H1 (cell line): ENCODE results near the gene NBAS. TPM values are rescaled to one million over a fixed set of nuclear protein-coding genes. Genes with fewer than 3 reads are reported as not detected.

Source experiments
- CTCF ChIA-PET: fragments of 300-600 bp; sonication (Branson Sonifier 250); formaldehyde crosslinking; loops from one replicate; lab custom pipeline; 2021; ENCODE audit not compliant: partially characterized antibody; lab: Charles Lee
- POLR2A ChIA-PET: fragments of 300-600 bp; sonication (Branson Sonifier 250); formaldehyde crosslinking; loops from one replicate; lab custom pipeline; 2021; ENCODE audit warnings: inconsistent platforms; ENCODE audit not compliant: partially characterized antibody; lab: Charles Lee
- DNase-seq, 2 experiments: peaks; one replicate each; pipeline versions ENCODE4 v3.0.0 to v3.0.0-alpha.2; 2010 to 2022; ENCODE audit warnings: low spot score in 2 of 2, low read depth in 1 of 2, mixed read lengths in 1 of 2
- FAIRE-seq: peaks from 2 replicates; lab custom pipeline; 2011; peaks lifted over from hg19 to GRCh38; lab: Jason Lieb, UNC
- H2AFZ ChIP-seq: 2 replicates; pipeline ENCODE4 v1.8.1; 2012; ENCODE audit warnings: low read length, inconsistent platforms
- H2AK5ac ChIP-seq: 2 replicates; pipeline ENCODE4 v1.6.1; 2013; ENCODE audit warnings: low read depth, low read length
- H2BK120ac ChIP-seq: replicated peaks from 2 replicates; pipeline ENCODE3; 2013; ENCODE audit warnings: low read depth, low read length, inconsistent platforms
- H2BK12ac ChIP-seq: 2 replicates; pipeline ENCODE4 v1.6.1; 2013; ENCODE audit warnings: low read depth, low read length
- H2BK15ac ChIP-seq: 2 replicates; pipeline ENCODE4 v1.6.1; 2013; ENCODE audit warnings: low read length
- H2BK20ac ChIP-seq: 2 replicates; pipeline ENCODE4 v1.6.1; 2013; ENCODE audit warnings: low read length
- H2BK5ac ChIP-seq: 2 replicates; pipeline ENCODE4 v1.6.1; 2013; ENCODE audit warnings: low read depth, low read length
- H3K14ac ChIP-seq: 2 replicates; pipeline ENCODE4 v1.6.1; 2013; ENCODE audit warnings: inconsistent platforms; ENCODE audit not compliant: insufficient read length
- H3K18ac ChIP-seq: 2 replicates; pipeline ENCODE4 v1.6.1; 2013; ENCODE audit warnings: low read length; ENCODE audit errors: extremely low read depth
- H3K23ac ChIP-seq: 2 replicates; pipeline ENCODE4 v1.6.1; 2013; ENCODE audit warnings: inconsistent platforms; ENCODE audit not compliant: insufficient read length
- H3K23me2 ChIP-seq: 2 replicates; pipeline ENCODE4 v1.6.1; 2013; ENCODE audit warnings: low read depth, low read length
- H3K27ac ChIP-seq: 2 replicates; pipeline ENCODE4 v1.6.1; 2011; ENCODE audit warnings: low read depth, low read length, inconsistent platforms
- H3K27me3 ChIP-seq, 4 experiments: replicated peaks in 1 of 4; 1 replicate in 1 of 4; 2 replicates in 3 of 4; pipeline versions ENCODE4 v1.6.1 to v1.8.1; 2011 to 2013; ENCODE audit warnings: low read length in 3 of 4, mild to moderate bottlenecking in 3 of 4, inconsistent platforms in 2 of 4, mixed read lengths in 2 of 4, moderate library complexity in 1 of 4; ENCODE audit not compliant: control insufficient read depth in 3 of 4, insufficient read depth in 3 of 4; ENCODE audit errors: extremely low read depth in 1 of 4
- H3K36me3 ChIP-seq, 4 experiments: 2 replicates each; pipeline versions ENCODE4 v1.6.1 to v1.8.1; 2011 to 2013; ENCODE audit warnings: mild to moderate bottlenecking in 4 of 4, low read length in 3 of 4, moderate library complexity in 2 of 4, control low read depth in 1 of 4, inconsistent platforms in 1 of 4; ENCODE audit not compliant: insufficient read depth in 4 of 4, control insufficient read depth in 2 of 4
- H3K4ac ChIP-seq: replicated peaks from 2 replicates; pipeline ENCODE3; 2013; ENCODE audit warnings: low read length, low read depth, mixed read lengths, inconsistent platforms; ENCODE audit not compliant: insufficient read length
- H3K4me1 ChIP-seq, 4 experiments: replicated peaks in 1 of 4; 1 replicate in 1 of 4; 2 replicates in 3 of 4; pipeline versions ENCODE4 v1.6.1 to v1.8.1; 2011 to 2013; ENCODE audit warnings: low read length in 3 of 4, inconsistent platforms in 2 of 4, mixed read lengths in 1 of 4; ENCODE audit not compliant: insufficient read depth in 4 of 4, control insufficient read depth in 3 of 4
- H3K4me2 ChIP-seq, 2 experiments: 2 replicates each; pipeline versions ENCODE4 v1.6.1 to v1.8.1; 2011 to 2013; ENCODE audit warnings: low read depth in 2 of 2, low read length in 2 of 2, control low read depth in 1 of 2, inconsistent platforms in 1 of 2, mild to moderate bottlenecking in 1 of 2; ENCODE audit not compliant: insufficient read depth in 1 of 2
- H3K4me3 ChIP-seq, 4 experiments: fragments of 200-600, 300-600 bp in 1 of 4; sonication (generic), shearing (Covaris generic), sonication (Bioruptor Twin) in 1 of 4; 2 replicates each; pipeline versions ENCODE4 v1.5.1 to v1.8.1; 2011 to 2016; ENCODE audit warnings: low read length in 4 of 4, low read depth in 3 of 4, control low read depth in 2 of 4, inconsistent platforms in 2 of 4, mild to moderate bottlenecking in 2 of 4, mixed read lengths in 1 of 4, moderate library complexity in 1 of 4; ENCODE audit not compliant: insufficient read depth in 2 of 4; ENCODE audit errors: extremely low read depth in 1 of 4
- H3K56ac ChIP-seq: replicated peaks from 2 replicates; pipeline ENCODE3; 2013; ENCODE audit warnings: low read depth, mild to moderate bottlenecking, mixed read lengths, low read length, inconsistent platforms; ENCODE audit not compliant: insufficient read length
- H3K79me1 ChIP-seq: 2 replicates; pipeline ENCODE4 v1.6.1; 2013; ENCODE audit warnings: low read depth, low read length, control low read depth
- H3K79me2 ChIP-seq, 2 experiments: 2 replicates each; pipeline versions ENCODE4 v1.6.1 to v1.8.1; 2012 to 2013; ENCODE audit warnings: low read length in 2 of 2, mild to moderate bottlenecking in 2 of 2, inconsistent platforms in 1 of 2; ENCODE audit not compliant: insufficient read depth in 2 of 2, control insufficient read depth in 1 of 2
- H3K9ac ChIP-seq, 4 experiments: replicated peaks in 1 of 4; 1 replicate in 1 of 4; 2 replicates in 3 of 4; pipeline versions ENCODE4 v1.6.1 to v1.8.1; 2011 to 2013; ENCODE audit warnings: low read depth in 3 of 4, low read length in 3 of 4, control low read depth in 2 of 4, mild to moderate bottlenecking in 2 of 4, moderate library complexity in 2 of 4, inconsistent platforms in 1 of 4; ENCODE audit errors: extremely low read depth in 1 of 4
- H3K9me3 ChIP-seq, 2 experiments: 2 replicates each; pipeline versions ENCODE4 v1.6.1 to v1.8.1; 2012 to 2013; ENCODE audit warnings: mild to moderate bottlenecking in 2 of 2, moderate library complexity in 2 of 2, control low read depth in 1 of 2, inconsistent platforms in 1 of 2, low read depth in 1 of 2, low read length in 1 of 2, mixed read lengths in 1 of 2; ENCODE audit not compliant: insufficient read depth in 2 of 2
- H4K20me1 ChIP-seq, 2 experiments: replicated peaks in 1 of 2; 2 replicates each; pipeline versions ENCODE3 to v1.8.1; 2011 to 2013; ENCODE audit warnings: inconsistent platforms in 2 of 2, low read length in 2 of 2, mild to moderate bottlenecking in 1 of 2; ENCODE audit not compliant: insufficient read depth in 2 of 2, control insufficient read depth in 1 of 2
- H4K5ac ChIP-seq: 2 replicates; pipeline ENCODE4 v1.6.1; 2013; ENCODE audit warnings: low read length, low read depth, mixed read lengths, inconsistent platforms; ENCODE audit not compliant: insufficient read length
- H4K8ac ChIP-seq: 2 replicates; pipeline ENCODE4 v1.8.0; 2013; ENCODE audit warnings: mild to moderate bottlenecking, moderate library complexity, low read length, inconsistent platforms; ENCODE audit not compliant: insufficient read depth; ENCODE audit errors: extremely low read depth
- H4K91ac ChIP-seq: replicated peaks from 2 replicates; pipeline ENCODE3; 2013; ENCODE audit warnings: low read length, mixed read lengths, inconsistent platforms; ENCODE audit not compliant: insufficient read length
- BRCA1 ChIP-seq: IDR thresholded peaks from 2 replicates; pipeline ENCODE4 v1.6.1; 2012; ENCODE audit warnings: low read depth, low read length, improper control_type of control experiment
- GABPA ChIP-seq: IDR thresholded peaks from 2 replicates; pipeline ENCODE4 v1.6.1; 2011; ENCODE audit warnings: mild to moderate bottlenecking, low read length, moderate library complexity, borderline replicate concordance; ENCODE audit not compliant: insufficient read depth
- GTF2F1 ChIP-seq: IDR thresholded peaks from 2 replicates; pipeline ENCODE4 v1.6.1; 2012; ENCODE audit warnings: low read depth, low read length, improper control_type of control experiment, borderline replicate concordance
- JUN ChIP-seq: IDR thresholded peaks from 2 replicates; pipeline ENCODE4 v1.6.1; 2011; ENCODE audit warnings: low read depth, mild to moderate bottlenecking, improper control_type of control experiment, low read length
- KDM5A ChIP-seq: fragments of 200-600 bp; IDR thresholded peaks from 2 replicates; pipeline ENCODE4 v1.7.1; 2012; ENCODE audit warnings: mild to moderate bottlenecking, low read length, inconsistent platforms, mixed read lengths
- PHF8 ChIP-seq: fragments of 200-600 bp; sonication (generic); conservative IDR thresholded peaks from 2 replicates; pipeline ENCODE4 v1.7.1; 2012; ENCODE audit warnings: low read depth, mild to moderate bottlenecking, inconsistent platforms, low read length, moderate library complexity
- RXRA ChIP-seq: IDR thresholded peaks from 2 replicates; pipeline ENCODE4 v1.6.1; 2011; ENCODE audit warnings: low read depth, mild to moderate bottlenecking, low read length, moderate library complexity; ENCODE audit not compliant: insufficient read depth
- SP4 ChIP-seq: IDR thresholded peaks from 2 replicates; pipeline ENCODE4 v1.6.1; 2012; ENCODE audit warnings: low read length, inconsistent platforms
- WGBS, 2 experiments: shearing (Covaris generic) in 1 of 2; methylation state at CpG; one replicate each; pipeline versions ENCODE4 v1.1.6 to v1.1.7; 2013 to 2015; ENCODE audit warnings: low lambda C conversion rate in 2 of 2, mixed read lengths in 2 of 2, inconsistent platforms in 1 of 2, low coverage in 1 of 2, missing lambda C conversion rate in 1 of 2; ENCODE audit not compliant: insufficient replicate concordance in 2 of 2, insufficient coverage in 1 of 2, insufficient read length in 1 of 2; ENCODE audit errors: extremely low coverage in 1 of 2, missing lambda C conversion rate in 1 of 2; 5-methylcytosine and 5-hydroxymethylcytosine counted together
- polyA plus RNA-seq, 7 experiments: library from polyadenylated mRNA; depleted of rRNA in 3 of 7; stranded (reverse) in 5 of 7; unstranded in 2 of 7; fragments of >200 nt in 5 of 7; fragments of 200-250 nt in 2 of 7; gene quantifications; 1 replicate in 5 of 7; 2 replicates in 1 of 7; 4 replicates in 1 of 7; pipeline versions ENCODE4 v1.2.1 to v1.2.3, GENCODE V29; 2011 to 2013; ENCODE audit warnings: missing spikeins in 2 of 7, mixed read lengths in 2 of 7
- total RNA-seq: library from RNA; stranded (reverse); fragmentation: NEBNext Ultra II Directional; extraction: Animal tissue kit (Norgen Biotek cat#: 25700); gene quantifications from 2 replicates; pipeline ENCODE4 v1.2.1, GENCODE V29; 2021
- TF ChIP-seq, protein P1 (sequence below): IDR thresholded peaks from 2 replicates; pipeline ENCODE4 v1.6.1; 2012; ENCODE audit warnings: low read length, inconsistent platforms
- TF ChIP-seq, protein P2 (sequence below): IDR thresholded peaks from 2 replicates; pipeline ENCODE4 v1.6.1; 2011; ENCODE audit warnings: low read length, improper control_type of control experiment
- TF ChIP-seq, protein P3 (sequence below): IDR thresholded peaks from 2 replicates; pipeline ENCODE4 v1.6.1; 2011; ENCODE audit warnings: low read depth, mild to moderate bottlenecking, low read length; ENCODE audit not compliant: insufficient read depth

Gene NBAS
- total and polyA plus RNA-seq, 2 of the 8 experiments (the other 6 are each of a cell fraction or from before 2014, with no cell fraction given), result 19.6 to 34.8 TPM

DNA sequence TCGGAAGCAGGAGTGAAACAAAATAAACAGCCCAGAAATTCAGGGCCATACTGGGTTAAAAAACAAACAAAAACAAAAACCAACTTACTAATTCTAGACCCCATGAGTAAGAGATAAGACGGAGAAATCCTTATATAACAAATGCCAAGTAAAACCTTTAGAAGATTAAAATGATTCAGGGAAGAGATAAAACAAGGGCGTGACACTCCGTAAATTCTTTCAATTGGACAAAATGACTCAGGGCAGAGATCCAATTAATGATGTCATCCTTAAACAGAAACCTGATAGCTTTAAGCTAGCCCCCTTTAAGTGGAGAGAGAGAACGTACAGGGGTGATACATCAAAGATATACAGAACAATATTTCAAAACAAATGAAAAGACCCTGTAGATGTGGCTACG, 317.4 kb downstream of the NBAS start:
- H3K79me1 ChIP-seq, result no peaks in the 10 kb centered on the region
- FAIRE-seq (no peak), DNase-seq (no peak)
- no peaks in the 10 kb centered on the region for H3K9me3 ChIP-seq
- WGBS, 2 experiments, result 94% methylated on average over 6 of the region's 6 CpGs; no CpG with 5 or more reads in 1 of the 2 experiments
- no peak overlapping the region for H3K23ac ChIP-seq
- no peak overlapping the region for H3K4me3 ChIP-seq
- H4K5ac ChIP-seq, result no peak overlapping the region
- no peaks in the 10 kb centered on the region for H4K20me1 ChIP-seq
- no peak overlapping the region for H4K8ac ChIP-seq
- no peaks in the 10 kb centered on the region for H3K27me3 ChIP-seq
- H2BK20ac ChIP-seq, result no peak overlapping the region
- no peak overlapping the region for H3K14ac ChIP-seq
- H2BK5ac ChIP-seq, result no peak overlapping the region
- no peak overlapping the region for H2BK12ac ChIP-seq
- no peak overlapping the region for H4K91ac ChIP-seq
- no peak overlapping the region for H3K4me2 ChIP-seq
- H2BK120ac ChIP-seq, result no peak overlapping the region
- no peak overlapping the region for H3K27ac ChIP-seq
- no peak overlapping the region for H3K9ac ChIP-seq
- peaks cover 0 to 3% (median 0%) of the 10 kb centered on the region in 4 experiments; a peak in 3 of 7 replicates for H3K4me1 ChIP-seq
- CTCF ChIA-PET, result interaction anchor here (0.5 kb wide), 1 partner anchor 187 kb away, joined by 3 read pairs; no protein-coding TSS in a partner anchor
- H3K56ac ChIP-seq, result no peak overlapping the region
- POLR2A ChIA-PET, result no interaction called here
- H3K18ac ChIP-seq, result no peak overlapping the region
- H2AFZ ChIP-seq, result no peak overlapping the region
- no peaks in the 10 kb centered on the region for H3K79me2 ChIP-seq
- no peak overlapping the region for H3K4ac ChIP-seq
- no peak overlapping the region for H2AK5ac ChIP-seq
- H2BK15ac ChIP-seq, result no peak overlapping the region
- H3K23me2 ChIP-seq, result no peaks in the 10 kb centered on the region
- no peaks in the 10 kb centered on the region for H3K36me3 ChIP-seq
- TF ChIP-seq KDM5A, result no peak
- TF ChIP-seq, protein P1, sequence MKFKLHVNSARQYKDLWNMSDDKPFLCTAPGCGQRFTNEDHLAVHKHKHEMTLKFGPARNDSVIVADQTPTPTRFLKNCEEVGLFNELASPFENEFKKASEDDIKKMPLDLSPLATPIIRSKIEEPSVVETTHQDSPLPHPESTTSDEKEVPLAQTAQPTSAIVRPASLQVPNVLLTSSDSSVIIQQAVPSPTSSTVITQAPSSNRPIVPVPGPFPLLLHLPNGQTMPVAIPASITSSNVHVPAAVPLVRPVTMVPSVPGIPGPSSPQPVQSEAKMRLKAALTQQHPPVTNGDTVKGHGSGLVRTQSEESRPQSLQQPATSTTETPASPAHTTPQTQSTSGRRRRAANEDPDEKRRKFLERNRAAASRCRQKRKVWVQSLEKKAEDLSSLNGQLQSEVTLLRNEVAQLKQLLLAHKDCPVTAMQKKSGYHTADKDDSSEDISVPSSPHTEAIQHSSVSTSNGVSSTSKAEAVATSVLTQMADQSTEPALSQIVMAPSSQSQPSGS, result no peak
- no peak for TF ChIP-seq GTF2F1
- TF ChIP-seq JUN, result no peak
- no peak for TF ChIP-seq BRCA1
- no peak for TF ChIP-seq RXRA
- TF ChIP-seq PHF8, result no peak
- TF ChIP-seq, protein P2, sequence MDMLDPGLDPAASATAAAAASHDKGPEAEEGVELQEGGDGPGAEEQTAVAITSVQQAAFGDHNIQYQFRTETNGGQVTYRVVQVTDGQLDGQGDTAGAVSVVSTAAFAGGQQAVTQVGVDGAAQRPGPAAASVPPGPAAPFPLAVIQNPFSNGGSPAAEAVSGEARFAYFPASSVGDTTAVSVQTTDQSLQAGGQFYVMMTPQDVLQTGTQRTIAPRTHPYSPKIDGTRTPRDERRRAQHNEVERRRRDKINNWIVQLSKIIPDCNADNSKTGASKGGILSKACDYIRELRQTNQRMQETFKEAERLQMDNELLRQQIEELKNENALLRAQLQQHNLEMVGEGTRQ, result no peak
- no peak for TF ChIP-seq GABPA
- TF ChIP-seq, protein P3, sequence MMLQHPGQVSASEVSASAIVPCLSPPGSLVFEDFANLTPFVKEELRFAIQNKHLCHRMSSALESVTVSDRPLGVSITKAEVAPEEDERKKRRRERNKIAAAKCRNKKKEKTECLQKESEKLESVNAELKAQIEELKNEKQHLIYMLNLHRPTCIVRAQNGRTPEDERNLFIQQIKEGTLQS, result no peak
- TF ChIP-seq SP4, result no peak
